Measurements from ENCODE around the gene IGIP. TPM values are rescaled to one million over a fixed set of nuclear protein-coding genes. Genes with fewer than 3 reads are reported as not detected.

Gene IGIP
- total and polyA plus RNA-seq, 3 donors from 2014 or later, result 7.1 to 12.1 (median 11.1) TPM

DNA sequence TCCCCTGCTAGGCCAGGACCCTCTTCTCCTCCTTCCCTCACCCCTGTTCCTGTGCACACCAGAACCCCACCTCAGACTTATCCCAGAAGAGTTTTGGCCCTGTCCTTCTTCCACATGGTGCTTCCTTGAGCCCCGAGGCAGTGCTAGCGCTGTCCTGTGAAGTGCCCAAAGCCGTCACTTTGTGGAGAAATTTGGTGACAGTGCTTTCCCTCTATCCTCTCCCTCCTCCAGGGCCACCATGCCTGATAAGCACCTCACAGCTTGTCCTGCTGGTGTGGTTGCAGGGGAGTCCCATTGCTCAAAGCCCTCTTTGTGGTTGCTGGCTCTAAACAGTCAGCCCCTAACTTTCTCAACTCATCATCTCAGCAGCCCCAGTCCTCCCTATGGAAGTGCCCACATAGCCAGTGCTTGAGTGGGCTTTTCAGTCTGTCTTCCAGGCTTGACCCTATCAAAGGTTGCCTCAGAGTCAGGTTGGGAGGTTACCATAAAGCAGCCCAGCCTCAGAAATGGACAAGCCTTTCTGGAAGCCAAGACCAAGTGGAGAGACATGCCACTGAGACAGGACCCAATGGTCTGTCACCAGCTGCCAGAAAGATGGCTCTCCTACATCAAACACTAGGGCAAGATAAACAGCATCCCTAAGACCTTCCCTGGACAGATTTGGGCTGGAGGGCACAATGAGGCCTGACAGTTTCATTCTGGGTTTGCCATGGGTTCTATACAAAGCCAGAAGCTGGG lies 18.0 kb downstream of the IGIP start:
- Histone ChIP-seq H3K4me1 (peaks cover 13% of the 10 kb centered on the region), H3K9me3 (no peaks in the 10 kb centered on the region), H3K36me3 (ENCODE audit: low read depth, missing control alignments) (no peaks in the 10 kb centered on the region), H3K27me3 (no peaks in the 10 kb centered on the region), H3K27ac (no peak overlapping the region), H3K4me3 (no peak overlapping the region)
- 95 to 100% methylated on average over 3 of the region's 3 CpGs for WGBS, 2 donors
- intact Hi-C loops (cut with DNase I; ENCODE audit: low total_unique reads), result no loop called here
- DNase-seq, result no peak
- TF ChIP-seq, protein P1, sequence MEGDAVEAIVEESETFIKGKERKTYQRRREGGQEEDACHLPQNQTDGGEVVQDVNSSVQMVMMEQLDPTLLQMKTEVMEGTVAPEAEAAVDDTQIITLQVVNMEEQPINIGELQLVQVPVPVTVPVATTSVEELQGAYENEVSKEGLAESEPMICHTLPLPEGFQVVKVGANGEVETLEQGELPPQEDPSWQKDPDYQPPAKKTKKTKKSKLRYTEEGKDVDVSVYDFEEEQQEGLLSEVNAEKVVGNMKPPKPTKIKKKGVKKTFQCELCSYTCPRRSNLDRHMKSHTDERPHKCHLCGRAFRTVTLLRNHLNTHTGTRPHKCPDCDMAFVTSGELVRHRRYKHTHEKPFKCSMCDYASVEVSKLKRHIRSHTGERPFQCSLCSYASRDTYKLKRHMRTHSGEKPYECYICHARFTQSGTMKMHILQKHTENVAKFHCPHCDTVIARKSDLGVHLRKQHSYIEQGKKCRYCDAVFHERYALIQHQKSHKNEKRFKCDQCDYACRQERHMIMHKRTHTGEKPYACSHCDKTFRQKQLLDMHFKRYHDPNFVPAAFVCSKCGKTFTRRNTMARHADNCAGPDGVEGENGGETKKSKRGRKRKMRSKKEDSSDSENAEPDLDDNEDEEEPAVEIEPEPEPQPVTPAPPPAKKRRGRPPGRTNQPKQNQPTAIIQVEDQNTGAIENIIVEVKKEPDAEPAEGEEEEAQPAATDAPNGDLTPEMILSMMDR (IDR thresholded peaks at IDR 0.05), result no peak
- TF ChIP-seq POLR2A (IDR thresholded peaks at IDR 0.05), result no peak

DNA sequence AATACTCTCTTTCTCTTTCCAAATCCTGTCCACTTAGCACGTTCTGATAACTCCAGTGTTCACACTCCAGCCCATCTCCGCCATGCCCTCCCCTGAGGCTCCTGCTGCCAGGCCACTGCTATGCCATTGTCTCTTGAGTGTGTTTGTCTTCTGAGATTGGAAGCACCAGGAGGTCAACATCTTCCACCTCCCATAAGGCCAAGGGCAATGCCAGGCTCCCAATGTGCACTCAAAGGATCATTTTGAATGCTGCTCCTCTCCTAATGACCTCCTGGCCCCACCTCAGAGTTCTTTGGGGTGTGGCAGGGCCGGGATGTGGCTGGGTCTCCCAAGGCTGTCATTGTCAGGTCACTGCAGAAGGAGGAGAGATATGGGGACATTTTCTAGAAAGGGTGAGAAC lies 19.5 kb downstream of the IGIP start:
- Histone ChIP-seq H3K27me3 (no peaks in the 10 kb centered on the region), H3K9me3 (no peaks in the 10 kb centered on the region), H3K4me3 (no peak overlapping the region), H3K36me3 (ENCODE audit: low read depth, missing control alignments) (no peaks in the 10 kb centered on the region), H3K27ac (no peak overlapping the region), H3K4me1 (peaks cover 13% of the 10 kb centered on the region)
- intact Hi-C loops (cut with DNase I; ENCODE audit: low total_unique reads), result no loop called here
- 60 to 70% methylated on average over 3 of the region's 3 CpGs for WGBS, 2 donors
- DNase-seq, result no peak
- no peak for TF ChIP-seq POLR2A (IDR thresholded peaks at IDR 0.05)
- TF ChIP-seq, protein P1 (IDR thresholded peaks at IDR 0.05), result no peak

DNA sequence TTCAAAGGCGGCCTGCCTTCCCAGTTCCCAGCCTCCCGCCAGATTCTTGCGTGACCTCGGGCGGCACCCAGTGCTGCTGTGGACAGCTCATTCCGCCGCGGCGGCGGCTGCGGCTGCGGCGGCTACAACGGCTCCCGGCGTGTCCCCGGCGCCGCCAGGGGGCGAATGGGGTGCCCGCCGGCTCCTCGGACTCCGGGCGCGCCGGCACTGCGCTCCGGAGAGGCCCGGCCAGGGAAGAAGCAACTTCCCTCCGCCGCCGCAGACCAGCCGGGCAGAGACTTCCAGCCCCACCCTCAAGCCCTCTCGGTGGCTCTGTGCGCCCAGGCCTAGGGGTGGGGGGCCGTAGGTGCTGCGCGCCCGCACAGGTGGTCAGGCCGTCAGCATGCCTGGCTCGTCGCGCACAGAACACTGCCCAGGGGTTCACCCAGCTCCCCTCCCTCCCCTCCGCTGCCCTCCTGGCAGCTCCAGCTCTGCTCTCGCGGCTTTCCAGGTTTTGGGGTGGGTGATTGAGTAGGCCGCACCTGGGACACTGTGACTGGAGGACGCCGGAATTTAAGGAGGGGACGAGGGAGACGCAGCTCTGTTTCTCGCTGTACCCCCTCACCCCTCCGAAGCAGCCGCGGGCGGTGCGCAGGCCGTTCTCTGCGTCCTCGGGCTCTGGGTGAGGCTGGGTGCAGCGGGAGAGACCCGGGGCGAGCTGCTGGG lies 20.2 kb downstream of the IGIP start:
- peak; percentile 75 for DNase-seq
- WGBS, 2 donors, result 13 to 21% methylated on average over 18 to 45 of the region's 64 CpGs
- Histone ChIP-seq H3K4me1 (peaks cover 13% of the 10 kb centered on the region), H3K4me3 (peak overlapping the region; percentile 32 to 57), H3K27me3 (no peaks in the 10 kb centered on the region), H3K27ac (peak overlapping the region in 1 of 2 donors; percentile 31), H3K36me3 (ENCODE audit: low read depth, missing control alignments) (no peaks in the 10 kb centered on the region), H3K9me3 (no peaks in the 10 kb centered on the region)
- intact Hi-C loops (cut with DNase I; ENCODE audit: low total_unique reads), result no loop called here
- TF ChIP-seq, protein P1 (IDR thresholded peaks at IDR 0.05), result peak; percentile 65 to 75 (median 74)
- TF ChIP-seq POLR2A (IDR thresholded peaks at IDR 0.05), result no peak

DNA sequence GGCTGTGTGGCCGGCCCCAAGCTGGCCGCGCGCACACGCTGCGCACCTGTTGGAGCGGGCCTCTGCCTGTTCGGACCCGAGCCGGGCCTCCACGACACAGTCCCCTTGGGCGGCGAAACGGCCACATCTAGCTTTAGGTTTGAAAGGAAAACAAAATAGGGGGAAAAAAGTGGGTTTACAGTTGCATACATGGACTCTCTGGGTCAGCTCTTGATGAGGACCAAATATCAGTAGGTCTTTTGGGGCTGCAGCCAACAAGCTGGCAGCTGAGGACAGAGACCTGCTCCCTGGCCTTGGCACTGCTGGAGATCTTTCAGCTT lies 20.7 kb downstream of the IGIP start:
- Histone ChIP-seq H3K4me1 (peaks cover 13% of the 10 kb centered on the region), H3K27ac (peak overlapping the region in 1 of 2 donors; percentile 31), H3K27me3 (no peaks in the 10 kb centered on the region), H3K4me3 (peak overlapping the region; percentile 32 to 57), H3K9me3 (no peaks in the 10 kb centered on the region), H3K36me3 (ENCODE audit: low read depth, missing control alignments) (no peaks in the 10 kb centered on the region)
- WGBS, 2 donors, result 57 to 63% methylated on average over 12 to 14 of the region's 14 CpGs
- TF ChIP-seq POLR2A (IDR thresholded peaks at IDR 0.05), result no peak
- TF ChIP-seq, protein P1 (IDR thresholded peaks at IDR 0.05), result no peak
- DNase-seq, result no peak
- intact Hi-C loops (cut with DNase I; ENCODE audit: low total_unique reads), result no loop called here

Measured in testis (tissue), 3 donors.